ENCODE measurements around the gene POLR3GL.

Gene POLR3GL

GRCh38 chr1:145997718-145998023 lies 33.2 kb downstream of the POLR3GL start:
- H3K4me3 Mint-ChIP-seq, result peak overlapping the region; percentile 90 to 96 (median 94)
- peaks cover 40% of the 10 kb centered on the region for H3K4me1 Mint-ChIP-seq
- peak overlapping the region; percentile 95 to 97 (median 95) for H3K27ac Mint-ChIP-seq
- peaks cover 38% of the 10 kb centered on the region for H3K36me3 Mint-ChIP-seq (ENCODE audit: low read depth)
- H3K9me3 Mint-ChIP-seq, result no peaks in the 10 kb centered on the region
- H3K27me3 Mint-ChIP-seq (ENCODE audit: low read depth), result no peaks in the 10 kb centered on the region
- no peak for TF ChIP-seq CTCF (IDR thresholded peaks at IDR 0.05; ENCODE audit: unreplicated experiment in 3 of 3)

- TF ChIP-seq CTCF (IDR thresholded peaks at IDR 0.05; ENCODE audit: unreplicated experiment in 3 of 3), result no peak
- Mint-ChIP-seq H3K4me3 (peak overlapping the region; percentile 59 to 79 (median 62)), H3K27ac (peak overlapping the region; percentile 65 to 95 (median 93))
These were observed 35.0 kb downstream of the POLR3GL start for GRCh38 chr1:145999321-146000024.

GRCh38 chr1:146001709-146002108 lies 37.2 kb downstream of the POLR3GL start:
- Mint-ChIP-seq H3K9me3 (no peaks in the 10 kb centered on the region), H3K27ac (peak overlapping the region in 2 of 3 experiments; percentile 20 to 54), H3K36me3 (ENCODE audit: low read depth) (no peaks in the 10 kb centered on the region), H3K4me3 (no peak overlapping the region), H3K27me3 (ENCODE audit: low read depth) (no peaks in the 10 kb centered on the region), H3K4me1 (peaks cover 28% of the 10 kb centered on the region)
- no peak for TF ChIP-seq CTCF (IDR thresholded peaks at IDR 0.05; ENCODE audit: unreplicated experiment in 3 of 3)

More at GRCh38 chr1:145999321-146000024, 35.0 kb downstream of the POLR3GL start:
- Mint-ChIP-seq H3K36me3 (ENCODE audit: low read depth) (peaks cover 20% of the 10 kb centered on the region), H3K9me3 (no peaks in the 10 kb centered on the region), H3K27me3 (ENCODE audit: low read depth) (no peaks in the 10 kb centered on the region), H3K4me1 (peaks cover 23% of the 10 kb centered on the region)

- H3K36me3 Mint-ChIP-seq (ENCODE audit: low read depth), result no peaks in the 10 kb centered on the region
- H3K4me1 Mint-ChIP-seq, result peaks cover 13% of the 10 kb centered on the region
- peak overlapping the region; percentile 24 to 66 (median 44) for H3K27ac Mint-ChIP-seq
- H3K27me3 Mint-ChIP-seq (ENCODE audit: low read depth), result no peaks in the 10 kb centered on the region
- H3K9me3 Mint-ChIP-seq, result no peaks in the 10 kb centered on the region
- TF ChIP-seq CTCF (IDR thresholded peaks at IDR 0.05; ENCODE audit: unreplicated experiment in 3 of 3), result no peak
- no peak overlapping the region for H3K4me3 Mint-ChIP-seq
These were observed 43.1 kb downstream of the POLR3GL start for GRCh38 chr1:146007489-146008133.

GRCh38 chr1:146010126-146010738 lies 45.7 kb downstream of the POLR3GL start:
- Mint-ChIP-seq H3K27ac (peak overlapping the region in 1 of 3 experiments; percentile 4), H3K9me3 (no peaks in the 10 kb centered on the region), H3K36me3 (ENCODE audit: low read depth) (no peaks in the 10 kb centered on the region), H3K27me3 (ENCODE audit: low read depth) (peaks cover 4% of the 10 kb centered on the region), H3K4me1 (peaks cover 10% of the 10 kb centered on the region), H3K4me3 (no peak overlapping the region)
- no peak for TF ChIP-seq CTCF (IDR thresholded peaks at IDR 0.05; ENCODE audit: unreplicated experiment in 3 of 3)
